GM18519 (cell line): ENCODE data around the gene RHOBTB3.

Source experiments
- ATAC-seq: cut with Tn5 transposase; IDR thresholded peaks from one replicate; pipeline ENCODE4 v1.9.1; 2021; ENCODE audit warnings: mild to moderate bottlenecking, moderate library complexity; ENCODE audit not compliant: unreplicated experiment, low FRiP score

RHOBTB3 gene

GRCh38 chr5:95815155-95815729, 84.1 kb downstream of the RHOBTB3 start:
- no peak for ATAC-seq

GRCh38 chr5:95816341-95816740, 85.2 kb downstream of the RHOBTB3 start:
- ATAC-seq, result no peak

- no peak for ATAC-seq
Observed at GRCh38 chr5:95816776-95817175, 85.6 kb downstream of the RHOBTB3 start.

- ATAC-seq, result no peak
Observed at GRCh38 chr5:95817430-95817829, 86.3 kb downstream of the RHOBTB3 start.

GRCh38 chr5:95818181-95819147, 87.3 kb downstream of the RHOBTB3 start:
- no peak for ATAC-seq

GRCh38 chr5:95821110-95822021, 90.2 kb downstream of the RHOBTB3 start:
- peak; percentile 31 for ATAC-seq

GRCh38 chr5:95822043-95822541, 91.0 kb downstream of the RHOBTB3 start:
- ATAC-seq, result peak; percentile 28

- ATAC-seq, result peak; percentile 36
Observed at GRCh38 chr5:95822542-95823181, 91.5 kb downstream of the RHOBTB3 start, which contains the start of gene GLRX. Gene GLRX (minus strand): TSS chr5:95822726. CDS start chr5:95822662, 64 bp downstream.

- no peak for ATAC-seq
Observed at GRCh38 chr5:95823218-95823737, 92.1 kb downstream of the RHOBTB3 start.

- ATAC-seq, result peak; percentile 41
Observed at GRCh38 chr5:95823738-95824609, 92.8 kb downstream of the RHOBTB3 start.

- no peak for ATAC-seq
Observed at GRCh38 chr5:95824747-95825146, 93.6 kb downstream of the RHOBTB3 start.

- no peak for ATAC-seq
Observed at GRCh38 chr5:95825495-95825894, 94.4 kb downstream of the RHOBTB3 start.

- no peak for ATAC-seq
Observed at GRCh38 chr5:95826949-95827891, 96.1 kb downstream of the RHOBTB3 start.

GRCh38 chr5:95827892-95828246, 96.7 kb downstream of the RHOBTB3 start:
- ATAC-seq, result no peak

GRCh38 chr5:95830226-95830625, 99.1 kb downstream of the RHOBTB3 start:
- no peak for ATAC-seq

- no peak for ATAC-seq
Observed at GRCh38 chr5:95832664-95833063, 101.5 kb downstream of the RHOBTB3 start.

- no peak for ATAC-seq
Observed at GRCh38 chr5:95835682-95836385, 104.7 kb downstream of the RHOBTB3 start.
